GM12872 (cell line): ENCODE measurements around the gene GK.

Experiments used
- CTCF ChIP-seq: IDR thresholded peaks from 3 replicates; pipeline ENCODE4 v1.5.1; 2011; ENCODE audit warnings: low read depth, mild to moderate bottlenecking, low read length, moderate library complexity; ENCODE audit not compliant: insufficient read depth

Gene GK

GRCh38 chrX:30673127-30673796 lies 20.0 kb downstream of the GK start:
- TF ChIP-seq CTCF: no peak

DNA sequence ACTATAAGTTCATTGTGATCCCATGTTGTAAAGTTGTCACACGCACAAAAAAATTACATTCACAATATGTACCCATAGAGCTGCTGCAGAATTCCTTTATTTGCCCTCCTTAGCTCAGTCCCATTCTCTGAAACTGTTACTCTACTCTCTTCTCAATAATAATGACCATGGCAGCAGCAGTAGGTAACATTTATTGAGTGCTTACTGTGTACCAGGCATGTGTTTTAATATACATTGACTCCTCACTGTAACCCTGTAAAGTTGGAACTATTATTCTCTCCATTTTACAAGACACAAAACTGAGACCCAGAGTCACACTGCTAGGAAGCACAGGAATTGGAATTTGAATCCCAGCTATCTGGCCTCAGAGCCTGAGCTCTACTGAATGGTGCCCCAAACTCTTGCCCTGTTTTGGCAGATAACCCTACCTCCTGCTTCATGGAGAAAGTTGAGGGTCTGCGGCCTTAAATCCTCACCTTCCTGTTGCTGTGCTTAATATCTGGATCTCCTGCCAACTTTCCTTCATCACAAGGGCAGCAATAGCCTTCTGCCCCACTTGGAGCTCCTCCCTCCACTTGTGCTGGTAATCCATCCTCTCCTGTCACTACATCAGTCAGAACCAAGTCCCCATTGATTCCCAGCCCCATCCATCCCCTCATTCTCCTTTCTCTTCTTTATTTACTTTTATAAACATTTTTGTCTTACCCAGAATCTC lies 20.8 kb downstream of the GK start:
- TF ChIP-seq CTCF: no peak

DNA sequence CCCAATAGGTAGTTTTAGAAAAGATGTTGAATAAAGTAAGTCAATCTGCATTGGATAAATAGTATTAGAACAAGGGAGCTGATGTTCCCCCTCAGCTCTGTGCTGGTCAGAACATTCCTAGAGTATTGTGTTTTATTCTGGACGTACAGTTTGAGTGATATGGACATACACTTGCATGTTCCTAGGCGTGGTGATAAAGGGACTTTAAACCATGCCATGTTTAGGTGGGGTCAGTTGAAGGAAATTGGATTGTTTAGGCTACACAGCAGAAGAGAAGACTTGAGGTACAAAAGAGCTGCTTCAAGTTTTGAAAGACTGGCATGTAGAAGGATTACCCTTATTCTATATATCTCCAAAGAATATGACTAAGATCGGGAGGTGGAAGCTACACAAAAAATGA lies 21.6 kb downstream of the GK start:
- no peak for TF ChIP-seq CTCF

GRCh38 chrX:30679369-30679768 lies 26.1 kb downstream of the GK start:
- no peak for TF ChIP-seq CTCF

DNA sequence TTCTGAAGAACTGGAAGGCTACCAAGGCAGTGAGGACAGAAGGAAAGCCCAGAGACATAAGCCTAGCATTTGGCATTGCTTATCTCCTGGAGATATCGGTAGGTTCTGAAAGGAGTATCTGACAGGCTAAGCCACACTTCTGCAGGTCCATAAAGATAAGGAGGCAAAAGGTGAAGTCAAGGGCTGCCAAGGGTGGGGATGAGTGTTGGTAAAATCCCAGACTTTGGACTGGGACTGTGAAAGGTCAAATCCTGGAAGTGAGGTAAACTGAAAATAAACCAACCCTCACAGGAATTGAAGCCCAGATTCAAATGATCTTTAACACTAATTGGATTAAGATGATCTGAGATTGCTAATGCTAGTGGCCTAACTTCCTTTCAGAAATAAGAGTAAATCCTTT lies 27.4 kb downstream of the GK start:
- TF ChIP-seq CTCF: no peak

- TF ChIP-seq CTCF: no peak
Observed at GRCh38 chrX:30688641-30689040, 35.4 kb downstream of the GK start.

- TF ChIP-seq CTCF: no peak
Observed at GRCh38 chrX:30689116-30689515, 35.9 kb downstream of the GK start.
